GM21526 (cell line): ENCODE measurements around the gene NOXA1.
"Not testable (repeated sequence)": the region's sequence is repeated elsewhere in the genome, so short reads cannot be mapped to it uniquely, and the experiment has no call there.

Experiments
- ATAC-seq: cut with Tn5 transposase; IDR thresholded peaks from one replicate; pipeline ENCODE4 v1.9.1; 2021; ENCODE audit warnings: moderate library complexity; ENCODE audit not compliant: unreplicated experiment, low FRiP score

The NOXA1 gene

GRCh38 chr9:137436761-137437600 lies 13.8 kb downstream of the NOXA1 start:
- ATAC-seq = no peak

- no peak for ATAC-seq
These were observed 14.7 kb downstream of the NOXA1 start for GRCh38 chr9:137437691-137438590.

- ATAC-seq = no peak
These were observed 15.5 kb downstream of the NOXA1 start for GRCh38 chr9:137438591-137439157.

GRCh38 chr9:137439158-137439714 lies 16.0 kb downstream of the NOXA1 start:
- no peak for ATAC-seq

GRCh38 chr9:137441289-137441934 lies 18.2 kb downstream of the NOXA1 start, which contains the start of gene ENTPD8:
Gene ENTPD8, minus strand, starts transcription at chr9:137441357. Its CDS starts 3,072 bp downstream, at chr9:137438285.
- no peak for ATAC-seq

GRCh38 chr9:137441935-137442321 lies 18.7 kb downstream of the NOXA1 start:
- ATAC-seq = no peak

GRCh38 chr9:137444106-137444790 lies 21.1 kb downstream of the NOXA1 start:
- ATAC-seq = no peak

- peak; percentile 48 for ATAC-seq
These were observed 22.1 kb downstream of the NOXA1 start for GRCh38 chr9:137445275-137445807.

- ATAC-seq = no peak
These were observed 22.8 kb downstream of the NOXA1 start for GRCh38 chr9:137445930-137446431.

- no peak for ATAC-seq
These were observed 23.8 kb downstream of the NOXA1 start for GRCh38 chr9:137446851-137447471.

GRCh38 chr9:137447722-137448601 lies 24.8 kb downstream of the NOXA1 start:
- no peak for ATAC-seq

- ATAC-seq = no peak
These were observed 25.4 kb downstream of the NOXA1 start for GRCh38 chr9:137448602-137448962.

GRCh38 chr9:137449081-137449844 lies 26.1 kb downstream of the NOXA1 start:
- ATAC-seq = no peak

GRCh38 chr9:137449931-137450538 lies 26.8 kb downstream of the NOXA1 start:
- no peak for ATAC-seq

- ATAC-seq = not testable (repeated sequence)
These were observed 27.5 kb downstream of the NOXA1 start for GRCh38 chr9:137450539-137451222.
